Muscle layer of colon (tissue), 2 donors: ENCODE data around the gene TARBP2.
A peak's percentile ranks its signal among the peaks of the same experiment; 100 is the strongest.

Experiments
- H3K27ac ChIP-seq: one replicate; pipeline ENCODE4 v1.7.0; 2013; ENCODE audit warnings: low read depth, mild to moderate bottlenecking, low read length, moderate library complexity
- H3K27me3 ChIP-seq, 2 donors: one replicate each; pipeline ENCODE4 v1.7.0; 2013; ENCODE audit warnings: low read length in 2 of 2, mild to moderate bottlenecking in 2 of 2; ENCODE audit not compliant: insufficient read depth in 2 of 2, control insufficient read depth in 1 of 2
- H3K36me3 ChIP-seq: one replicate; pipeline ENCODE4 v1.7.0; 2013; ENCODE audit warnings: mild to moderate bottlenecking, low read length; ENCODE audit not compliant: insufficient read depth
- H3K4me1 ChIP-seq: one replicate; pipeline ENCODE4 v1.7.0; 2013; ENCODE audit warnings: mild to moderate bottlenecking, low read length; ENCODE audit not compliant: insufficient read depth
- H3K4me3 ChIP-seq, 2 donors: one replicate each; pipeline ENCODE4 v1.7.0; 2013; ENCODE audit warnings: low read length in 2 of 2, low read depth in 1 of 2, mild to moderate bottlenecking in 1 of 2, moderate library complexity in 1 of 2
- H3K9ac ChIP-seq: one replicate; pipeline ENCODE4 v1.7.0; 2013; ENCODE audit warnings: low read length
- H3K9me3 ChIP-seq: one replicate; pipeline ENCODE4 v1.7.0; 2013; ENCODE audit warnings: mild to moderate bottlenecking, low read length
- donor health status: abdominal sarcoma.
- donor health status: Adenocarcinoma of cecum.

Gene TARBP2

GRCh38 chr12:53486736-53487487 lies 14.2 kb upstream of the TARBP2 start:
- peaks cover under 1% of the 10 kb centered on the region for H3K4me1 ChIP-seq
- peaks cover 45% of the 10 kb centered on the region for H3K36me3 ChIP-seq
- no peak overlapping the region for H3K9ac ChIP-seq
- no peak overlapping the region for H3K27ac ChIP-seq
- H3K9me3 ChIP-seq, result no peaks in the 10 kb centered on the region
- H3K27me3 ChIP-seq, result no peaks in the 10 kb centered on the region
- H3K4me3 ChIP-seq, result no peak overlapping the region

- no peaks in the 10 kb centered on the region for H3K9me3 ChIP-seq
- no peak overlapping the region for H3K27ac ChIP-seq
- H3K4me3 ChIP-seq, result no peak overlapping the region
- H3K36me3 ChIP-seq, result peaks cover 23% of the 10 kb centered on the region
- H3K9ac ChIP-seq, result no peak overlapping the region
- peaks cover 18% of the 10 kb centered on the region for H3K4me1 ChIP-seq
- no peaks in the 10 kb centered on the region for H3K27me3 ChIP-seq
These were observed 11.7 kb upstream of the TARBP2 start for GRCh38 chr12:53489242-53489864.

- no peaks in the 10 kb centered on the region for H3K36me3 ChIP-seq
- H3K9ac ChIP-seq, result peak overlapping the region; percentile 42
- H3K27me3 ChIP-seq, result no peaks in the 10 kb centered on the region
- peak overlapping the region; percentile 81 for H3K27ac ChIP-seq
- H3K9me3 ChIP-seq, result no peaks in the 10 kb centered on the region
- H3K4me3 ChIP-seq, result peak overlapping the region; percentile 41 to 80
- H3K4me1 ChIP-seq, result peaks cover 24% of the 10 kb centered on the region
These were observed 8.9 kb upstream of the TARBP2 start for GRCh38 chr12:53492188-53492587.

DNA sequence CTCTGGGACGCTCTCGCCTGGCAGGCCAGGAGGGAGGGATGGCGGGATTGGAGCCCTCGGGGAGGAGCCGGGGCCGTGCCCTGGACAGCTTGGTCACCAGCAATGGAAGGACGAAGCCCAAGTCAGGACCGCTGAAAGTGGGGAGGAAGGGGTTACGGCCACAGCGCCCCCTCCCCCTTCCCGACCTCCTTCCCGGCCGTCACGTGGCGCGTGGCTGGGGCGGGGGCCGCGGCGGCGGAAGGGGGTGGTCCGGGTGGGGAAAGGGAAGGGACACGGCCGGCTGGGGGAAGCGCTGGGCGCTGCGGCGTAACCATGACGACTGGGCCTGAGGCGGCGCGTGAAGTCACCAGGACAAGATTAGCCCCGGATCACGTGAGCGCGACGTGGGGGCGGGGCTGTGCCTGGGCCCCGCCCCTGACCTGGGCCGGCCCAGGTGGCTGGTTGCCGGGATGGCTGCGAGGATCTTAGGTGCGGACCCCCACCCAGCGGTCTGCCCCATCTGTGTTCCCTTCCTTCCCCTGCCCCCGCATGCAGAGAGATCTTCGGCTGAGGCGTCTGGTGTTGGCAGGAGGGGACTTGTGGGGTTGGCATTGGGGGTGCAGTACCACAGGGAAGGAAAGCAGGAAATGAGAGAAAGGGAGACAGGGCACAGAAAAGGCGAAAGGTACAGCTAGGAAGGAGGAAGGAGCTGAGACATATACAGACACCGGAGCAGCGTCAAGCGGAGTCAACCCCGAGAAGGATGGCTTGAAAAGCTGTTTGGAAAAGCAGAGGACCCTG lies 8.1 kb upstream of the TARBP2 start:
- peak overlapping the region; percentile 81 for H3K27ac ChIP-seq

GRCh38 chr12:53493610-53494391 lies 7.3 kb upstream of the TARBP2 start:
- peak overlapping the region; percentile 41 to 80 for H3K4me3 ChIP-seq
- H3K27me3 ChIP-seq, result no peaks in the 10 kb centered on the region
- H3K36me3 ChIP-seq, result no peaks in the 10 kb centered on the region
- H3K9ac ChIP-seq, result peak overlapping the region; percentile 36
- peak overlapping the region; percentile 81 for H3K27ac ChIP-seq
- H3K9me3 ChIP-seq, result no peaks in the 10 kb centered on the region
- peaks cover 29% of the 10 kb centered on the region for H3K4me1 ChIP-seq

More for the DNA sequence above, 8.1 kb upstream of the TARBP2 start:
- peak overlapping the region; percentile 41 to 80 for H3K4me3 ChIP-seq
- peak overlapping the region; percentile 36 for H3K9ac ChIP-seq
- no peaks in the 10 kb centered on the region for H3K9me3 ChIP-seq
- no peaks in the 10 kb centered on the region for H3K36me3 ChIP-seq
- peaks cover 24% of the 10 kb centered on the region for H3K4me1 ChIP-seq
- no peaks in the 10 kb centered on the region for H3K27me3 ChIP-seq

- H3K9me3 ChIP-seq, result no peaks in the 10 kb centered on the region
- no peak overlapping the region for H3K9ac ChIP-seq
- H3K27ac ChIP-seq, result no peak overlapping the region
- no peak overlapping the region for H3K4me3 ChIP-seq
- no peaks in the 10 kb centered on the region for H3K36me3 ChIP-seq
- no peaks in the 10 kb centered on the region for H3K27me3 ChIP-seq
- H3K4me1 ChIP-seq, result peaks cover 40% of the 10 kb centered on the region
These were observed 5.0 kb upstream of the TARBP2 start for GRCh38 chr12:53495903-53496751.

GRCh38 chr12:53496752-53497032 lies 4.4 kb upstream of the TARBP2 start:
- Histone ChIP-seq H3K36me3 (no peaks in the 10 kb centered on the region), H3K9me3 (no peaks in the 10 kb centered on the region), H3K4me1 (peaks cover 43% of the 10 kb centered on the region), H3K27me3 (no peaks in the 10 kb centered on the region), H3K4me3 (no peak overlapping the region), H3K27ac (no peak overlapping the region), H3K9ac (no peak overlapping the region)

GRCh38 chr12:53497461-53497860 lies 3.6 kb upstream of the TARBP2 start:
- Histone ChIP-seq H3K4me1 (peaks cover 44% of the 10 kb centered on the region), H3K27ac (no peak overlapping the region), H3K27me3 (no peaks in the 10 kb centered on the region), H3K4me3 (no peak overlapping the region), H3K9me3 (no peaks in the 10 kb centered on the region), H3K9ac (no peak overlapping the region), H3K36me3 (no peaks in the 10 kb centered on the region)

GRCh38 chr12:53498235-53498630 lies 2.9 kb upstream of the TARBP2 start:
- Histone ChIP-seq H3K27ac (no peak overlapping the region), H3K9me3 (no peaks in the 10 kb centered on the region), H3K9ac (no peak overlapping the region), H3K4me3 (no peak overlapping the region), H3K27me3 (no peaks in the 10 kb centered on the region), H3K36me3 (no peaks in the 10 kb centered on the region), H3K4me1 (peaks cover 43% of the 10 kb centered on the region)

GRCh38 chr12:53499266-53500141 lies 1.6 kb upstream of the TARBP2 start, which contains the start of gene MAP3K12:
Gene MAP3K12 (minus strand): TSS chr12:53499458. CDS start chr12:53487391, 12,067 bp downstream.
- H3K9ac ChIP-seq, result peak within 1 kb of the TSS; percentile 85
- no peaks in the 10 kb centered on the region for H3K36me3 ChIP-seq
- H3K4me3 ChIP-seq, result peak within 1 kb of the TSS; percentile 63
- no peaks in the 10 kb centered on the region for H3K27me3 ChIP-seq
- peaks cover 35% of the 10 kb centered on the region for H3K4me1 ChIP-seq
- no peaks in the 10 kb centered on the region for H3K9me3 ChIP-seq
- peak within 1 kb of the TSS; percentile 98 for H3K27ac ChIP-seq
